Measurements from ENCODE around the gene SLC9B2. TPM values are rescaled to one million over a fixed set of nuclear protein-coding genes. Genes with fewer than 3 reads are reported as not detected.
"Not testable (repeated sequence)": the region's sequence is repeated elsewhere in the genome, so short reads cannot be mapped to it uniquely, and the experiment has no call there.

Gene SLC9B2
- total RNA-seq, 4 donors from 2014 or later: 0.96 to 20.6 (median 7.1) TPM

DNA sequence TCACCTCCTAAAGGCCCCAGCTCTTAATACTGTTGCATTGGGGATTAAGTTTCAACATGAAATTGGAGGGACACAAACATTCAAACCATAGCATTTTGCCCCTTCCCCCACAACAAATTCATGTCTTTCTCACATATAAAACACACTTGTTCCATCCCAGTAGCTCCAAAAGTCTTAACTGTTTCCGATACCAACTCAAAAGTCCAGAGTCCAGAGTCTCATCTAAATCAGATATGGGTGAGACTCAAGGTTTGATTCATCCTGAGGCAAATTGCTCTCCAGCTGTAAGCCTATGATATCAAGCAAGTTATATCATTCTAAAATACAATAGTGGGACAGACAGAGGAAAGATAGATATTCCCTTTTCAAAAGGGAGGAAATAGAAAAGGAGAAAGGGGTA lies 65.8 kb downstream of the SLC9B2 start:
- Histone ChIP-seq H3K36me3 (no peaks in the 10 kb centered on the region), H3K4me3 (no peak overlapping the region), H3K27ac (peak overlapping the region in 3 of 4 donors; percentile 55 to 71 (median 59)), H3K27me3 (no peaks in the 10 kb centered on the region), H3K9me3 (no peaks in the 10 kb centered on the region), H3K4me1 (peaks cover 5 to 24% (median 19%) of the 10 kb centered on the region in 4 donors)
- intact Hi-C loops (cut with DNase I; ENCODE audit: low total_unique reads) (no loop called here), in situ Hi-C loops (cut with MboI; ENCODE audit: low pct_ligation_motif_present in 1 of 4, low pct_unique_long_range_greater_than_20kb in 1 of 4, low sequenced_read_pairs in 3 of 4) (loop anchor here in 3 of 4 donors (10.0 to 25.0 kb wide), 3 partner anchors 174 to 566 kb away; partner anchors contain the start of gene UBE2D3 (in 1 of the 3))
- no peak for DNase-seq
- 57 to 67% methylated on average over 1 of the region's 1 CpG for WGBS, 2 donors (ENCODE audit: low coverage in 1 of 2)
- TF ChIP-seq POLR2A (IDR thresholded peaks at IDR 0.05): no peak
- no peak for TF ChIP-seq EP300 (IDR thresholded peaks at IDR 0.05; ENCODE audit: low read depth)
- TF ChIP-seq CTCF (IDR thresholded peaks at IDR 0.05): no peak
- TF ChIP-seq POLR2AphosphoS5 (IDR thresholded peaks at IDR 0.05): no peak

GRCh38 chr4:103008875-103009729 lies 67.5 kb downstream of the SLC9B2 start:
- no peaks in the 10 kb centered on the region for H3K9me3 ChIP-seq
- WGBS, 2 donors (ENCODE audit: low coverage in 1 of 2): 70 to 75% methylated on average over 14 to 15 of the region's 15 CpGs
- H3K4me3 ChIP-seq: no peak overlapping the region
- TF ChIP-seq POLR2AphosphoS5 (IDR thresholded peaks at IDR 0.05) (no peak), CTCF (IDR thresholded peaks at IDR 0.05) (peak; percentile 57 to 66 (median 64))
- DNase-seq: no peak
- no peaks in the 10 kb centered on the region for H3K27me3 ChIP-seq
- peaks cover 5 to 24% (median 19%) of the 10 kb centered on the region in 4 donors for H3K4me1 ChIP-seq
- no peaks in the 10 kb centered on the region for H3K36me3 ChIP-seq
- in situ Hi-C loops (cut with MboI; ENCODE audit: low pct_ligation_motif_present in 1 of 4, low pct_unique_long_range_greater_than_20kb in 1 of 4, low sequenced_read_pairs in 3 of 4): loop anchor here (5.0 to 25.0 kb wide), 5 partner anchors 172 to 577 kb away; partner anchors contain the start of gene UBE2D3 (in 1 of the 4)
- intact Hi-C loops (cut with DNase I; ENCODE audit: low total_unique reads): loop anchor here (5.0 to 10.0 kb wide), 2 partner anchors 384 to 562 kb away; no protein-coding TSS in a partner anchor
- no peak overlapping the region for H3K27ac ChIP-seq

DNA sequence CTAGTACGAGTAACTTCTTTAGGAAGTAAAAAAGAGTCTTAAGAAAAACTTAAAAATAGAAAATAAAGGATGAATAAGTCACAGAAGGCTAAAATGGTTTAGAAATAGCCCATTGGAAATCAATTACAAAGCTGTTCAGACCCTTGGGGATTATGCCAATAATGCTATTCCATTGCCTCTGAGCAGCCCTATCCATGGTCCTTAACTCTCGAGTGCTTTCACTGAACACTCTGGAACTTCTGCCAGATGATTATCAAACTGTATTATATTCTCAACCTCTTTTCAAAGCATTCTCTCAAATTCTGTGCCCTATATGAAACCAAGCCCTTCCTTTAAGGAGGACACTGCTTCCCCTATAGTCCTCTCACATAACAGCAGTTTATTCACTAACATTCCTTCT lies 74.0 kb downstream of the SLC9B2 start:
- TF ChIP-seq POLR2AphosphoS5 (IDR thresholded peaks at IDR 0.05) (no peak), CTCF (IDR thresholded peaks at IDR 0.05) (no peak), POLR2A (IDR thresholded peaks at IDR 0.05) (no peak), EP300 (IDR thresholded peaks at IDR 0.05; ENCODE audit: low read depth) (no peak)
- no peaks in the 10 kb centered on the region for H3K27me3 ChIP-seq
- in situ Hi-C loops (cut with MboI; ENCODE audit: low pct_ligation_motif_present in 1 of 4, low pct_unique_long_range_greater_than_20kb in 1 of 4, low sequenced_read_pairs in 3 of 4): loop anchor here in 2 of 4 donors (10.0 to 25.0 kb wide), 2 partner anchors 165 to 568 kb away; partner anchors contain the start of gene UBE2D3 (in 1 of the 2)
- WGBS, 2 donors (ENCODE audit: low coverage in 1 of 2): 61 to 79% methylated on average over 2 of the region's 2 CpGs
- intact Hi-C loops (cut with DNase I; ENCODE audit: low total_unique reads): loop anchor here (10.0 kb wide), 1 partner anchor 378 kb away; no protein-coding TSS in a partner anchor
- H3K36me3 ChIP-seq: no peaks in the 10 kb centered on the region
- no peaks in the 10 kb centered on the region for H3K9me3 ChIP-seq
- H3K27ac ChIP-seq: no peak overlapping the region
- no peaks in the 10 kb centered on the region for H3K4me1 ChIP-seq
- no peak for DNase-seq
- H3K4me3 ChIP-seq: no peak overlapping the region

GRCh38 chr4:102994803-102995202 lies 81.8 kb downstream of the SLC9B2 start:
- 88 to 100% methylated on average over 1 of the region's 1 CpG for WGBS, 2 donors (ENCODE audit: low coverage in 1 of 2)
- no peaks in the 10 kb centered on the region for H3K4me1 ChIP-seq
- H3K36me3 ChIP-seq: no peaks in the 10 kb centered on the region
- no peak overlapping the region for H3K4me3 ChIP-seq
- TF ChIP-seq EP300 (IDR thresholded peaks at IDR 0.05; ENCODE audit: low read depth): no peak
- H3K27ac ChIP-seq: no peak overlapping the region
- intact Hi-C loops (cut with DNase I; ENCODE audit: low total_unique reads): no loop called here
- in situ Hi-C loops (cut with MboI; ENCODE audit: low pct_ligation_motif_present in 1 of 4, low pct_unique_long_range_greater_than_20kb in 1 of 4, low sequenced_read_pairs in 3 of 4): no loop called here
- H3K27me3 ChIP-seq: no peaks in the 10 kb centered on the region
- DNase-seq: no peak
- H3K9me3 ChIP-seq: no peaks in the 10 kb centered on the region

DNA sequence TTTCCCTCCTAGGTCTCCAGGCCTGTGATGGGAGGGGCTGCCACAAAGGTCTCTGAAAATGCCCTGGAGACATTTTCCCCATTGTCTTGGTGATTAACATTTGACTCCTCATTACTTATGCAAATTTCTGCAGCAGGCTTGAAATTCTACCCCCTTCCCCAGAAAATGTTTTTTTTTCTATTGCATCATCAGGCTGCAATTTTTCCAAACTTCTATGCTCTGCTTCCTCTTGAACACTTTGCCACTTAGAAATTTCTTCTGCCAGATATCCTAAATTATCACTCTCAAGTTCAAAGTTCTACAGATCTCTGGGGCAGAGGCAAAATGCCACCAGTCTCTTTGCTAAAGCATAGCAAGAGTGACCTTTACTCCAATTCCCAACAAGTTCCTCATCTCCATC lies 82.6 kb downstream of the SLC9B2 start:
- H3K27ac ChIP-seq; H3K4me1 ChIP-seq; H3K27me3 ChIP-seq; H3K4me3 ChIP-seq; DNase-seq; in situ Hi-C loops (cut with MboI; ENCODE audit: low pct_ligation_motif_present in 1 of 4, low pct_unique_long_range_greater_than_20kb in 1 of 4, low sequenced_read_pairs in 3 of 4); intact Hi-C loops (cut with DNase I; ENCODE audit: low total_unique reads); H3K9me3 ChIP-seq; H3K36me3 ChIP-seq: not testable (repeated sequence)
